SU-DHL-6 (cell line): Measurements from ENCODE around the gene AP1S1.

Experiments used
- H2AFZ ChIP-seq: fragments of 200-600 bp; sonication (generic); 2 replicates; pipeline ENCODE4 v1.6.1; 2014; ENCODE audit warnings: low read depth, mild to moderate bottlenecking, moderate library complexity, mixed read lengths, antibody characterized with exemption, low read length; ENCODE audit not compliant: severe bottlenecking
- H3F3A ChIP-seq: fragments of 200-600 bp; shearing (Covaris generic); 2 replicates; pipeline ENCODE4 v1.6.0; 2016; ENCODE audit warnings: antibody characterized with exemption, mild to moderate bottlenecking; ENCODE audit not compliant: insufficient read depth
- H3K27ac ChIP-seq: fragments of 200-600 bp; sonication (generic); 2 replicates; pipeline ENCODE4 v1.5.1; 2016; ENCODE audit warnings: low read depth, mild to moderate bottlenecking, low read length, moderate library complexity, mixed read lengths
- H3K27me3 ChIP-seq: fragments of 200-600 bp; sonication (generic), shearing (Covaris generic); 2 replicates; pipeline ENCODE4 v1.6.0; 2014; ENCODE audit warnings: mild to moderate bottlenecking, low read length
- H3K36me3 ChIP-seq: fragments of 200-600 bp; sonication (generic); 2 replicates; pipeline ENCODE4 v1.6.1; 2014; ENCODE audit warnings: mild to moderate bottlenecking, low read length, mixed read lengths
- H3K4me2 ChIP-seq: fragments of 300-600, 200-600 bp; shearing (Covaris generic), sonication (generic); 2 replicates; pipeline ENCODE4 v1.6.0; 2014; ENCODE audit warnings: low read length, low read depth, mild to moderate bottlenecking; ENCODE audit not compliant: poor library complexity, severe bottlenecking
- H3K4me3 ChIP-seq: fragments of 200-600 bp; sonication (generic); 2 replicates; pipeline ENCODE4 v1.5.1; 2014; ENCODE audit warnings: antibody characterized with exemption, low read length, mild to moderate bottlenecking, mixed read lengths; ENCODE audit not compliant: insufficient read depth, poor library complexity, severe bottlenecking
- H3K79me2 ChIP-seq: fragments of 200-600 bp; sonication (generic); 2 replicates; pipeline ENCODE4 v1.6.1; 2014; ENCODE audit warnings: mild to moderate bottlenecking, low read length, moderate library complexity; ENCODE audit not compliant: insufficient read depth
- H3K9ac ChIP-seq: fragments of 200-600 bp; sonication (generic); 2 replicates; pipeline ENCODE4 v1.7.0; 2014; ENCODE audit warnings: mild to moderate bottlenecking, low read length
- H3K9me2 ChIP-seq: fragments of 200-600 bp; sonication (generic); replicated peaks from 2 replicates; pipeline ENCODE4 v1.6.1; 2014; ENCODE audit warnings: low read length; ENCODE audit not compliant: insufficient read depth
- H3K9me3 ChIP-seq: fragments of 200-600 bp; sonication (generic); 2 replicates; pipeline ENCODE4 v1.6.1; 2014; ENCODE audit warnings: low read length, mixed read lengths; ENCODE audit not compliant: insufficient read depth
- H4K20me1 ChIP-seq: fragments of 200-600 bp; sonication (generic); 2 replicates; pipeline ENCODE4 v1.6.1; 2014; ENCODE audit warnings: low read depth, mild to moderate bottlenecking, antibody characterized with exemption, low read length, moderate library complexity, mixed read lengths
- EZH2phosphoT487 ChIP-seq: fragments of 200-600 bp; sonication (generic), shearing (Covaris generic); conservative IDR thresholded peaks from 2 replicates; pipeline ENCODE4 v1.6.1; 2018; ENCODE audit warnings: mild to moderate bottlenecking, antibody characterized with exemption, low read length, moderate library complexity, mixed read lengths
- TF ChIP-seq, protein P1 (sequence below): fragments of 200-600 bp; sonication (generic); IDR thresholded peaks from one replicate; pipeline ENCODE4 v1.5.1; 2017; ENCODE audit warnings: antibody characterized with exemption, mild to moderate bottlenecking, low read length, moderate library complexity; ENCODE audit not compliant: insufficient read depth, poor library complexity, severe bottlenecking

Gene AP1S1

DNA sequence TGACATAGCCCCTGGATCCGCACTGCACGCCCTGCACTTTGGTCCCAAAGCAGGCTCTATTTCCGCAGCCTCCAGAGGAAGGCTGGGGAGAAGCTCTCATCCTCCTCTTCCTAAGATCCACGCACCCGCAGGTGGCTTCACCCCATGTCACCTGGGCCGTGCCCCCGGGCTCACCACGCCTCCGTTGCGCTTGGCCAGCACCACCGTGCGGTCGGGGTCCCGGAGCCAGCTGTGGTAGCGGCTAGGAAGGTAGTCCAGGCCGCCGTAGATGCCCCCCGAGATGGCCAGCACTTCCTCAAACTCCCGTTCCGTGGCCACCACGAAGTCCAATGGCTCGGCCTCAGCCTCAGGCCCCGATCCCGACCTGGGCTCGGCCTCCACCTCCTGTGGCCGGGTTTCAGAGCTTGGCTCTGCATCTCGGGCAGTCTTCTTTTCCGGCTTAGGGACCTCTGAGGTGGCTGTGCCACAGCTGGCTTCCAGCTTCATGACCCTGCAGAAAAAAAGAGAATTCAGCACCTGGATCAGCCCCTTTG lies 20.1 kb downstream of the AP1S1 start:
- Histone ChIP-seq H2AFZ (no peak overlapping the region), H3K9me3 (no peaks in the 10 kb centered on the region), H3K27me3 (no peaks in the 10 kb centered on the region), H3K4me2 (no peak overlapping the region), H3K36me3 (no peaks in the 10 kb centered on the region), H4K20me1 (no peaks in the 10 kb centered on the region), H3K9me2 (no peaks in the 10 kb centered on the region), H3K4me3 (no peak overlapping the region), H3K79me2 (no peaks in the 10 kb centered on the region), H3K9ac (no peak overlapping the region), H3F3A (no peaks in the 10 kb centered on the region), H3K27ac (no peak overlapping the region)
- no peak for TF ChIP-seq EZH2phosphoT487
- TF ChIP-seq, protein P1, sequence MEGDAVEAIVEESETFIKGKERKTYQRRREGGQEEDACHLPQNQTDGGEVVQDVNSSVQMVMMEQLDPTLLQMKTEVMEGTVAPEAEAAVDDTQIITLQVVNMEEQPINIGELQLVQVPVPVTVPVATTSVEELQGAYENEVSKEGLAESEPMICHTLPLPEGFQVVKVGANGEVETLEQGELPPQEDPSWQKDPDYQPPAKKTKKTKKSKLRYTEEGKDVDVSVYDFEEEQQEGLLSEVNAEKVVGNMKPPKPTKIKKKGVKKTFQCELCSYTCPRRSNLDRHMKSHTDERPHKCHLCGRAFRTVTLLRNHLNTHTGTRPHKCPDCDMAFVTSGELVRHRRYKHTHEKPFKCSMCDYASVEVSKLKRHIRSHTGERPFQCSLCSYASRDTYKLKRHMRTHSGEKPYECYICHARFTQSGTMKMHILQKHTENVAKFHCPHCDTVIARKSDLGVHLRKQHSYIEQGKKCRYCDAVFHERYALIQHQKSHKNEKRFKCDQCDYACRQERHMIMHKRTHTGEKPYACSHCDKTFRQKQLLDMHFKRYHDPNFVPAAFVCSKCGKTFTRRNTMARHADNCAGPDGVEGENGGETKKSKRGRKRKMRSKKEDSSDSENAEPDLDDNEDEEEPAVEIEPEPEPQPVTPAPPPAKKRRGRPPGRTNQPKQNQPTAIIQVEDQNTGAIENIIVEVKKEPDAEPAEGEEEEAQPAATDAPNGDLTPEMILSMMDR = no peak

DNA sequence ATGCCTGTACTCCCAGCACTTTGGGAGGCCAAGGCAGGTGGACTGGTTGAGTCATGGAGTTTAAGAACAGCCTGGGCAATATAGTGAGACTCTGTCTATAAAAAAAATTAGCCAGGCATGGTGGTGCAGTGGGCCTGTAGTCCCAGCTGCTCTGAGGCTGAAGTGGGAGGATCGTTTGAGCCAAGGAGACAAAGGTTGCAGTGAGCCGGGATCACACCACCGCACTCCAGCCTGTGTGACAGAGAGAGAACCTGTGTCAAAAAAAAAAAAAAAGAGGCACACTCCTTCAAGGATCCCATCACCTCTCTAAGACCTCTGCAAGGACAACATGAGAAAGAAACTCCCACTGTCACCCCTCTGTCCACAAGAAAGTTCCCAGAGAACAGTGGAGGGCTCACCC lies 21.4 kb downstream of the AP1S1 start:
- TF ChIP-seq, protein P1 = no peak

DNA sequence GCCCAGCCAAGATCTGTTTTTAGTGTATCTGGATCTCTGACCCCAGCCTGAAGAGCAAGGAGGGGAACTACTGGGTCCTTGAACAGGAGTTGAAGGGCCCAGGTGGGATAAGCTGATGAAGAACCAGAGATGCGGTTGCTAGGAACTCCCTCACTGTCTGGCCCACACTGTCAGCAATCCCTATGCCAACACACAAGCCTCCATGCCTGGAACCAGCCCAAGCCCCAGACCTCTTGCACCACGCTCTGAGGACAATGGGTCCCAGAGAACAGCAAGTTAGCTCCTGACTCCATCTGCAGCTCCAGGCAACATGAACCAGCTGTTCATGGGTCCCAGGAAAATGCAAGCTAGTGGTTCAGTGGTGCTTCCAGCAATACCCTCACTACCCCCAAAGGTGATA lies 23.4 kb downstream of the AP1S1 start:
- TF ChIP-seq, protein P1 = no peak
- TF ChIP-seq EZH2phosphoT487 = no peak
- Histone ChIP-seq H3K27ac (no peak overlapping the region), H3K9ac (no peak overlapping the region), H2AFZ (no peak overlapping the region), H3K79me2 (no peaks in the 10 kb centered on the region), H3K9me3 (no peaks in the 10 kb centered on the region), H4K20me1 (no peaks in the 10 kb centered on the region), H3K4me3 (no peak overlapping the region), H3K36me3 (no peaks in the 10 kb centered on the region), H3F3A (no peaks in the 10 kb centered on the region), H3K4me2 (no peak overlapping the region), H3K27me3 (no peaks in the 10 kb centered on the region), H3K9me2 (no peaks in the 10 kb centered on the region)

More for the DNA sequence above, 21.4 kb downstream of the AP1S1 start:
- Histone ChIP-seq H3F3A (no peaks in the 10 kb centered on the region), H3K9me3 (no peaks in the 10 kb centered on the region), H2AFZ (no peak overlapping the region), H3K36me3 (no peaks in the 10 kb centered on the region), H3K4me2 (no peak overlapping the region), H3K27ac (no peak overlapping the region), H3K9me2 (no peaks in the 10 kb centered on the region), H3K4me3 (no peak overlapping the region), H3K27me3 (no peaks in the 10 kb centered on the region), H3K79me2 (no peaks in the 10 kb centered on the region), H4K20me1 (no peaks in the 10 kb centered on the region), H3K9ac (no peak overlapping the region)
